ENCODE data around the gene PITX2.
"Not testable (repeated sequence)": the region's sequence is repeated elsewhere in the genome, so short reads cannot be mapped to it uniquely, and the experiment has no call there.

Gene PITX2

DNA sequence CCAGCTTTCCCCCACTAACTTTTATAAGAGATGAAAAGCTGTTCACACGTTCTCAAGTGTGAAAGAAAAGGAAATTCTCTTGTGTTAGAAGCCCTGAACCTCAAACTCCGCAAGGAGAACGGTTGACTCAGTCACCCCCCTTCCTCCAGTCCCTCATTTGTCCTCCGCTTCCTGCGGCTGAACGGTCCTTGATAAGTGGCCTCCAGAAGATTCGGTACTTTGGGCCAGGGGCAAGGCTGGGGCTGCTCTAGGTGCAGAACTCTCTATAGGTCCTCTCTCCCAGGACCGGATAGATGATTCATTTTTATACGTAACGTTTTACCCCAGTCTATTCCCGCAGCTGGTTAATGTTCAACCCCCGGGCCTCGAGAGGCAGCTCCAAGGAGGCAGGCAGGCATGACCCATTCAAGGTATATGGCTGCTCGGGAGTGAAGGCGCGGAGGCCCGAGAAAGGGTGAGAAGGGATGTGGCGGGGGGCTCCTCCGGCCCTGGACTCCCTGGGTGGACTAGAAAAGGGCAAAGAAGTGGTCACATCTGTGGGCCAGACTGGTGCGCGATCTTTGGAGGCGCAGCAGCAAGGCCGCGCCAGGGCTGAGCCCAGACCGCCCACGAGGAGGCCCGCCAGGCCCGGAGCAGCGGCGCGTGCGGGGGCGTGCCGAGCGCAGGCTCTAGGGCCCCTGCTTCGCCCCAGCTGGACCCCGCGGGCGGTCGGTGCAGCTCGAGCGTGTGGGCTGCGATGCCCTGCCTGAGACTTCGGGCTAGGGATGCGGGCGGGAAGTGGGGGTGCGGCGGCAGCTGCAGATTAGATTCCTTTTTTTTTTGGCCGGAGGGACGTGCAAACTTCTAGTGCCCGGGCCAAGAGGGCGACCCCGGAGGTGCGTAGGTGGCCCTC lies 11.7 kb downstream of the PITX2 start:
- Mint-ChIP-seq H3K4me1 (peaks cover 24% of the 10 kb centered on the region), H3K27me3 (peaks cover 83% of the 10 kb centered on the region), H3K27ac (no peak overlapping the region), H3K9me3 (no peaks in the 10 kb centered on the region), H3K4me3 (peak overlapping the region in 1 of 2 donors; percentile 54)
- DNase-seq (no peak), ATAC-seq (peak; percentile 57)

DNA sequence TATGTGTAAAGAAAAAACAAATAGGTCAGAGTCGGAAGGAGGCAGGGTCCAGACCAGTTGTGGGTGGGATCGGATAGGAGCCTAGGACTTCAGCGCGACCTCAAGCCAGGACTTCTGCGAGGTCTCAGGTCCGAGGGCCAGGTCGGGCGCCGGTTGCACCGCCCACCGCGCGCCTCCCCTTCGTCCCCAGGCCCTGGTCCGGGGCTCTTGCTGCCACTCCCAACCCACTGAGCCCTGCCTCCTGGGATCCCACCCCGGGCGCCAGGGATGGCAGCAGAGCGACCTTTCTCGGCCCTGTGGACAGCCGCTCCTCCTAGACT lies 12.3 kb downstream of the PITX2 start:
- no peaks in the 10 kb centered on the region for H3K9me3 Mint-ChIP-seq
- ATAC-seq (peak; percentile 31), DNase-seq (no peak)
- no peak overlapping the region for H3K4me3 Mint-ChIP-seq
- peaks cover 77% of the 10 kb centered on the region for H3K27me3 Mint-ChIP-seq
- no peak overlapping the region for H3K27ac Mint-ChIP-seq
- peaks cover 18% of the 10 kb centered on the region for H3K4me1 Mint-ChIP-seq

- DNase-seq (no peak), ATAC-seq (no peak)
- peaks cover 12% of the 10 kb centered on the region for H3K4me1 Mint-ChIP-seq
- no peak overlapping the region for H3K4me3 Mint-ChIP-seq
- no peak overlapping the region for H3K27ac Mint-ChIP-seq
- peaks cover 63% of the 10 kb centered on the region for H3K27me3 Mint-ChIP-seq
- H3K9me3 Mint-ChIP-seq, result no peaks in the 10 kb centered on the region
These were observed 13.7 kb downstream of the PITX2 start for GRCh38 chr4:110609044-110609750.

GRCh38 chr4:110605077-110605476 lies 17.8 kb downstream of the PITX2 start:
- DNase-seq (no peak), ATAC-seq (no peak)
- Mint-ChIP-seq H3K4me3 (no peak overlapping the region), H3K27ac (no peak overlapping the region), H3K4me1 (no peaks in the 10 kb centered on the region), H3K9me3 (peaks cover 0 to 6% of the 10 kb centered on the region in 2 donors), H3K27me3 (peaks cover 37% of the 10 kb centered on the region)

- H3K27me3 Mint-ChIP-seq, result peaks cover 26% of the 10 kb centered on the region
- ATAC-seq (no peak), DNase-seq (no peak)
- H3K4me3 Mint-ChIP-seq, result no peak overlapping the region
- H3K27ac Mint-ChIP-seq, result no peak overlapping the region
- no peaks in the 10 kb centered on the region for H3K4me1 Mint-ChIP-seq
- H3K9me3 Mint-ChIP-seq, result peaks cover 5 to 14% of the 10 kb centered on the region in 2 donors
These were observed 20.8 kb downstream of the PITX2 start for GRCh38 chr4:110602061-110602460.

- peaks cover 26% of the 10 kb centered on the region for H3K27me3 Mint-ChIP-seq
- DNase-seq (no peak), ATAC-seq (no peak)
- no peaks in the 10 kb centered on the region for H3K4me1 Mint-ChIP-seq
- peaks cover 7 to 17% of the 10 kb centered on the region in 2 donors for H3K9me3 Mint-ChIP-seq
- H3K4me3 Mint-ChIP-seq, result no peak overlapping the region
- H3K27ac Mint-ChIP-seq, result no peak overlapping the region
These were observed 25.3 kb downstream of the PITX2 start for GRCh38 chr4:110597582-110597981.

DNA sequence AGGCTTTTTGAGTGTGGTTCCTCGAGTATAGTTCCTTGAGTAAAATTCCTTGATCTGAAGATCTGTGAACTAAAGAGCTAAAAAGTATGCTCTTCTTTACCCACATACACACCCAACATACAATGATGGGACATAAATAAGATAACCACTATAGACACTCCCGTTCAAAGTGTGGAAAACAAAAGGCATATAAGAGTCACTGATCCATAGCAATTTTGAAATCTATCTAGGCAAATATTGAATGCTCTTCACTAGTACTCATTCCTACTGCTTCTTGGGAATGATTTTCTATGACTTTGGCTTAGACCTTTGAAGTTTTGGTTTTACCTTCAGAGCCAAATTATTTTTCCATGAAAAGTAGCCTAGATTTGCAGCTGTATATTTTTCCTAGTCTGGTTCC lies 26.4 kb downstream of the PITX2 start:
- DNase-seq (no peak), ATAC-seq (no peak)
- H3K27me3 Mint-ChIP-seq, result peaks cover 26% of the 10 kb centered on the region
- no peaks in the 10 kb centered on the region for H3K4me1 Mint-ChIP-seq
- H3K27ac Mint-ChIP-seq, result no peak overlapping the region
- H3K9me3 Mint-ChIP-seq, result peaks cover 9 to 20% of the 10 kb centered on the region in 2 donors
- H3K4me3 Mint-ChIP-seq, result no peak overlapping the region

DNA sequence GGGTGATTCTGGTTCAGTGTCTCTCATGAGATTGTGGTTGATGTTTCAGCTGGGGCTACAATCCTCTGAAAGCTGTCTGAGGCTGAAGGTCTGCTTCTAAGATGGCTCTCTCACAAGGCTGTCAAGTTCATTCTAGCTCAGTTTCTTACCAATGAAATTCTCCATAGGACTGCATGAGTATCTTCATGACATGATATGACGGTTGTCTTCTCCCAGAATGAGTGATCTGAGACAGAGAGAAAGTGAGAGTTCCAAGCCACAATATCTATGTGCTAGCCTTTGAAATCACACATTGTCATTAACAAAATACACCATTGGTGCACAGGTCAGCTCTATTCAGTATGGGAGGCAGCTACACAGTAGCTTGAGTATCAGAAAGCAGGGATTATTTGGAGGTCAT lies 27.3 kb downstream of the PITX2 start:
- ATAC-seq, result no peak
- Mint-ChIP-seq H3K4me3 (no peak overlapping the region), H3K27ac (no peak overlapping the region)

GRCh38 chr4:110589297-110589696 lies 33.6 kb downstream of the PITX2 start:
- no peak overlapping the region for H3K27ac Mint-ChIP-seq
- peaks cover 4 to 6% of the 10 kb centered on the region in 2 donors for H3K9me3 Mint-ChIP-seq
- DNase-seq (no peak), ATAC-seq (no peak)
- no peaks in the 10 kb centered on the region for H3K4me1 Mint-ChIP-seq
- no peak overlapping the region for H3K4me3 Mint-ChIP-seq
- peaks cover 7% of the 10 kb centered on the region for H3K27me3 Mint-ChIP-seq

More for the DNA sequence above, 27.3 kb downstream of the PITX2 start:
- Mint-ChIP-seq H3K4me1 (no peaks in the 10 kb centered on the region), H3K27me3 (peaks cover 19% of the 10 kb centered on the region), H3K9me3 (peaks cover 9 to 15% of the 10 kb centered on the region in 2 donors)
- DNase-seq, result no peak

GRCh38 chr4:110587666-110588285 lies 35.1 kb downstream of the PITX2 start:
- no peak overlapping the region for H3K27ac Mint-ChIP-seq
- ATAC-seq (no peak), DNase-seq (no peak)
- H3K4me3 Mint-ChIP-seq, result no peak overlapping the region
- peaks cover 4 to 5% of the 10 kb centered on the region in 2 donors for H3K9me3 Mint-ChIP-seq
- peaks cover 7% of the 10 kb centered on the region for H3K27me3 Mint-ChIP-seq
- H3K4me1 Mint-ChIP-seq, result no peaks in the 10 kb centered on the region

- H3K4me1 Mint-ChIP-seq, result no peaks in the 10 kb centered on the region
- DNase-seq, result no peak
- ATAC-seq, result no peak
- H3K4me3 Mint-ChIP-seq, result no peak overlapping the region
- no peaks in the 10 kb centered on the region for H3K9me3 Mint-ChIP-seq
- no peak overlapping the region for H3K27ac Mint-ChIP-seq
- H3K27me3 Mint-ChIP-seq, result peaks cover 7% of the 10 kb centered on the region
These were observed 36.6 kb downstream of the PITX2 start for GRCh38 chr4:110586131-110586850.

DNA sequence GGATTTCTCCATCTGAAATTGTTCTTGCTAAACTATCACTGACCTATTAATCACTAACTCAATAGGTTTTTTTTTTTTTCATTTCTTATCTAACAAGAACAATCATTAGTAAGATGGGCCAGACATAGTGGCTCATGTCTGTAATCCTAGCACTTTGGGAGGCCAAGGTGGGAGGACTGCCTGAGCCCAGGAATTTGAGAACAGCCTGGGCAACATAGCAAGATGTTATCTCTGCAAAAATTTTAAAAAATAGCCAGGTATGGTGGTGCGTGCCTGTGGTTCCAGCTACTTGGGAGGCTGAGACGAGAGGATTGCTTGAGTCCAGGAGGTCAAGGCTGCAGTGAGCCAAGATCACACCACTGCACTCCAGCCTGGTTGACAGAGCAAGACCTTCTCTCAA lies 46.2 kb downstream of the PITX2 start:
- ATAC-seq, H3K27ac Mint-ChIP-seq, H3K4me1 Mint-ChIP-seq, H3K4me3 Mint-ChIP-seq, DNase-seq, H3K27me3 Mint-ChIP-seq: not testable (repeated sequence)
- peaks cover 12 to 24% of the 10 kb centered on the region in 2 donors for H3K9me3 Mint-ChIP-seq

All from stimulated activated naive CD8-positive, alpha-beta T cell treated with anti-CD3 and anti-CD28 coated beads, Interleukin-15, amount 100 ng/mL, for 72 hours (primary cell).